Urothelium cell line (cell line): ENCODE results near the gene DACT1.
"Not testable (repeated sequence)": the region's sequence is repeated elsewhere in the genome, so short reads cannot be mapped to it uniquely, and the experiment has no call there.

Experiments
- DNase-seq: peaks from one replicate; pipeline ENCODE4 v3.0.0; 2011; ENCODE audit warnings: low spot score, mixed read lengths
- FAIRE-seq: peaks from 2 replicates; lab custom pipeline; 2011; peaks lifted over from hg19 to GRCh38; lab: Jason Lieb, UNC

Gene DACT1, protein sequence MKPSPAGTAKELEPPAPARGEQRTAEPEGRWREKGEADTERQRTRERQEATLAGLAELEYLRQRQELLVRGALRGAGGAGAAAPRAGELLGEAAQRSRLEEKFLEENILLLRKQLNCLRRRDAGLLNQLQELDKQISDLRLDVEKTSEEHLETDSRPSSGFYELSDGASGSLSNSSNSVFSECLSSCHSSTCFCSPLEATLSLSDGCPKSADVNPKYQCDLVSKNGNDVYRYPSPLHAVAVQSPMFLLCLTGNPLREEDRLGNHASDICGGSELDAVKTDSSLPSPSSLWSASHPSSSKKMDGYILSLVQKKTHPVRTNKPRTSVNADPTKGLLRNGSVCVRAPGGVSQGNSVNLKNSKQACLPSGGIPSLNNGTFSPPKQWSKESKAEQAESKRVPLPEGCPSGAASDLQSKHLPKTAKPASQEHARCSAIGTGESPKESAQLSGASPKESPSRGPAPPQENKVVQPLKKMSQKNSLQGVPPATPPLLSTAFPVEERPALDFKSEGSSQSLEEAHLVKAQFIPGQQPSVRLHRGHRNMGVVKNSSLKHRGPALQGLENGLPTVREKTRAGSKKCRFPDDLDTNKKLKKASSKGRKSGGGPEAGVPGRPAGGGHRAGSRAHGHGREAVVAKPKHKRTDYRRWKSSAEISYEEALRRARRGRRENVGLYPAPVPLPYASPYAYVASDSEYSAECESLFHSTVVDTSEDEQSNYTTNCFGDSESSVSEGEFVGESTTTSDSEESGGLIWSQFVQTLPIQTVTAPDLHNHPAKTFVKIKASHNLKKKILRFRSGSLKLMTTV

GRCh38 chr14:58637391-58638230 is at the start of gene DACT1:
DACT1 (plus strand) TSS chr14:58637962; CDS start chr14:58638203, 241 bp downstream.
- FAIRE-seq (peak; percentile 91), DNase-seq (peak; percentile 93)

- FAIRE-seq, DNase-seq: not testable (repeated sequence)
These were observed 49.4 kb upstream of the DACT1 start for GRCh38 chr14:58588321-58588720.

GRCh38 chr14:58593977-58594376 is 43.8 kb upstream of the DACT1 start:
- FAIRE-seq (no peak), DNase-seq (no peak)

DNA sequence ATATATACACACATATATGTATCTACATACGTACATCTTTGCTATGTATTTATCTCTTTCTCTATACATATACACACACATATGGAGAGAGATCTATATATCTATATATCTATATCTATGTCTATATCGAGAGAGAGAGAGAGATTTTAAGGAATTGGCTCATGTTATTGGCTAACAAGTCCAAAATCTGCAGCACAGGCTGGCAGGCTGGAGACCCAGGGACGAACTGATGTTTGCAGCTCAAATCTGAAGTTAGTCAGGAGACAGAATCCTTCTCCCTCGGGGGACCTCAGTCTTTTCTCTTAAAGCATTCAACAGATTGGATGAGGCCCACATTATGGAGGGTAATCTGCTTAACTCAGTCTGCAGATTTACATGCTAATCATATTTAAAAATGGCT is 40.7 kb upstream of the DACT1 start:
- DNase-seq (no peak), FAIRE-seq (no peak)

- peak; percentile 55 for FAIRE-seq
- DNase-seq, result no peak
These were observed 39.5 kb upstream of the DACT1 start for GRCh38 chr14:58598028-58598803.

DNA sequence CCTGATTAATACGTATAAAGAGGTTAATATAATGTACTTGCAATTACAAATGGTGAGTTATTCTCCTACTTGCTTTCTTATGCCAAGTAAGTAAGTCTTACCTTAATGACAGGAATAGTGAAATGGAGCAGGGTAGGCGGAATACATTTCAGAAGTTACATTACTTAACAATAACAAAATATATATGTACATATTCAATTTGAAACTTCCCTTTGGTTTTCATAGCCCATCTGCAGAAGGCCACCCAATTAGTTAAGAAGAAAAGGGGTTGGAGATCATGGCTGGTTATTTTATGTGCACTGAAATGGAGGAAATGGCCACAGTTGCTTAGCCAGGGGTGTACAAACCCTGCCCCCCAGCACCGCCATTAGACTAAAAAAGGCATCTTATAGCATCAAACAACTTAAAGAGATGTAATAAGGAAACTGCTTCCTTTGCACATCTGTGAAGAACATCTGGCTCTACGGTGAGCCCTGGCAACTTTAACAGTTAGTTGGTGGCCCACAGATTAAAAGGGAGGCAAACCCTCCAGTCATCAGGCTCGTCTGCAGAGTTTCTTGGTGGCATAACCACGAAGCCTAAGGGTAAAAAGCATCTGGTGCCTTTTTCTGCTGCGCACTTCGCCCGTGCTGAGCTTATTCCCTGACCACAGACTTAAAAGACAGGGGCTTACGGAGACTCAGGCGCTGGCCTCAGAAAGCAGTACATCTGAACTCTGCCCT is 38.8 kb upstream of the DACT1 start:
- FAIRE-seq, result peak; percentile 59

DNA sequence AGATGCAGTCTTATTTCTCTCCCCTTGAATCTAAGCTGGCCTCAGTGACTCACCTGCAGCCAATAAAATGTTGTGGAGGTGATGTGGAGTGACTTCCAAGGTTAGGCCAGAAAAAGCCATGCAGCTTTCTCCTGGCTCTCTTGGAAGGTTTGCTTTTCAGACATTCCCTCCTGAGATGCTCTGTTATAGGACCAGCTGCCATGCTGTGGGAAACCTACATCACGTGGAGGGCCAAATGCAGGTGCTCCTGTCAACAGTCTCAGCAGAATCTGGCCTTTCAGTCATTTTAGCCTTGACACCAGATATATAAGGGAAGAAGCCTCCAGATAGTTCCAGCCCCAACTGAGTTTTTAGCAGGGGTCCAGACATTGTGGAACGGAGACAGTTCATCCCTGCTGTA is 38.1 kb upstream of the DACT1 start:
- no peak for FAIRE-seq
- DNase-seq, result no peak

More for the DNA sequence above, 38.8 kb upstream of the DACT1 start:
- DNase-seq, result no peak

- DNase-seq (no peak), FAIRE-seq (no peak)
These were observed 32.3 kb upstream of the DACT1 start for GRCh38 chr14:58605465-58605864.

DNA sequence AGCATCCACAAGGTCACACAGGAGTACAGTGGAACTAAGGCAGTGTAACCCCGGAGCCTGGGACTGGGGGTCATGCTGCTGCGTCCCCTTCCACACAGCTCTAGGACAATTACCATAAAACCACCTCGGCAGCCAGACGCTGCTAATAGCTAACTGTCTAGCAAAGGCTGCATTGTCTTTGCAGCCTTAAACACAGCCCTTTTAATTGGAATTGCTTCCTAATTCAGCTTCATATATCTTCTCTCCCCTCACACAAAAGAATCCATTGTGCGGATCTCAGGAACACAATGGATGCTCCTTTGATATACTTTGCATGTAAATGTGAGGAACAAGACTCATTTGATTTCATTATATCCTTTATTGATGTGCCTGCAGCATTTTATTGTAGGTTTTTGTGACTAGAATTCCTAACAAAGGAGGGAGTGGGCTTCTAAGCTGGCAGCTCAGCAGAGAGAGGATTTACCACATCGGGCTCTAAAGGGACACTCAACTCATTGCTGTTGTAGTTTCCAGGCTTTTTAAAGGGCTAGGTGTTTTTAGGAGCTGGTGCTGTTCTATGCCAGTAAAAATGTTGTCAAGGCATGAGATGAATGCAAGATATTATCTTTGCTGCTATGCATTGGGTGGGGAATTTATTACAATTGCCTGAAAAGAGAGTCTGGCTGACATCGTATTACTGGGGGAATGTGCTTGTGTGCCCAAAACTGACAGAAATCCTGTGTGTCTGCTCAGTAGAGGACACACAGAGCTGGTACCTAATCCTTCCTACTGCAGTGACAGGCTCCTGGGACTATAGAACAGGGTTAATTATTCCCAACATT is 30.4 kb upstream of the DACT1 start:
- DNase-seq (no peak), FAIRE-seq (no peak)

DNA sequence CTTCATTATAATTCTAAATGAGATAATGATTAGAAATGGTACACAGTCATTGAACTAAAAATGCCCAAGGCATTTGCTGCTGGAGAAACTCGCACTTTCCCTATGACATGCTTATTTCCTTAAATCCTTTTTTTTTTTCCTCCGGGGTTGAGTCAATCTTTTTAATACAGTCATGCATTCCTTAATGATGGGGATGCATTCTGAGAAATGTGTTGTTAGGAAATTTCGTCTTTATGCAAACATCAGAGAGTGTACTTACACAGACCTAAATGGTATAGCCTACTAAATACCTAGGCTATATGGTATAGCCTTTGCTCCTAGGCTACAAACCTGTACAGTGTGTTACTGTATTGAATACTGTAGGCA is 29.8 kb upstream of the DACT1 start:
- no peak for DNase-seq
- FAIRE-seq, result no peak

GRCh38 chr14:58617619-58618018 is 20.1 kb upstream of the DACT1 start:
- DNase-seq (no peak), FAIRE-seq (no peak)

- DNase-seq, result no peak
These were observed 17.8 kb upstream of the DACT1 start for GRCh38 chr14:58620011-58620410.

DNA sequence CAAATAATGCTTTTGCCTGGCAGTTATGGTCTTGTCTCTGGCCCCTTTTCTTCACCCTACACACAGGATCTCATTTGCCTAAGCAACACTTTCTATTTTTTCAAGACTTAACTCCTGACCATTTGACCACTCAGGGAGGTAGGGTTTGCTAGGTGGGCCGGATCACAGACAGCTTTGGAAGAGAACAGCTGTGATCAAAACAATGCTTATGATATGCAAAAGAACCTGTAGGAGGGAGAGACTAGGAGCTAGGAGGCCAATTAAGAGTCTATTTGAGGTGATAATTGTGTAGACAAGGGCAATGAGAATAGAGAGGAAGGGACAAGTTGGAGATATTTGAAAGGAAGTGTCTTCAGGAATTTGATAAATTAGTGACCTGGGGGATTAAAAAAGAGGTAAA is 12.3 kb upstream of the DACT1 start:
- FAIRE-seq, result peak; percentile 88
- DNase-seq, result no peak

More at GRCh38 chr14:58620011-58620410, 17.8 kb upstream of the DACT1 start:
- peak; percentile 82 for FAIRE-seq

DNA sequence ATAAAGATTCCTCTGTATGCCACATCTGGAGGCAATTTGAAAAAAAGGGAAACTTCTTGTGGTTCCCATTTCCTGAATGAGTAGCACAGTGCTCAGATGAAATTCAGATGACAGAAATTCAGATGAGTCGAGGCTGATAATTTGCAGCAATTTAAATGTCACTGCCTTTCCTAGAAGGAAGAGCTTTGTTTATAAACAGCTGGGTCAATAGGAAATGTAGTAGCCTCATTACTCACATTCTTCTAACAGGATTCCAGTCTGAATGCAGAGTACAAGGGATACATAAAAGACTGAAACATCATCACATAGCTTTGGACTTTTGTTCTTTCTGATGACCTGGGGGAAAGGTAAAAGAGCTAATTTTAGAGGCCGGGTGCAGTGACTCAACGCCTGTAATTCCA is 11.3 kb upstream of the DACT1 start:
- DNase-seq, result no peak
- FAIRE-seq, result no peak

DNA sequence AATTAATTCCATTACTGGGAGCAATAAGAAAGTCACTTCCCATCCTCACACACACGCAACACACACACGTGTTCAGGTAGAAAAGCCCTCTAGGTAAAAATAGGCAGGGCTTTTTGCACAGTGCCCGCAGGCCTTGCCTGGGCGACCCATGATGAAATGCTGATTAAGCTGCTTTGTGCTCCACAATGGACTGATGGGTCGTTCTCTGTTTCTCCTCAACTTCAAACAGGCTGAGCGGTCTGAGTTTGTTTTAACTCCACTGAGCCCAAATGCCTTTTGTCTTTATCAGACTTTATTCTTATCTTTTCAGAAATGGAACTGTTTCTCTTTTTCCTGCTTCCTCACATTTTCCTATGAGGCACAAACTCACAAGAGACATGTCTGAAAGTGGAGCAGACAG is 9.4 kb upstream of the DACT1 start:
- FAIRE-seq (peak; percentile 46), DNase-seq (no peak)

DNA sequence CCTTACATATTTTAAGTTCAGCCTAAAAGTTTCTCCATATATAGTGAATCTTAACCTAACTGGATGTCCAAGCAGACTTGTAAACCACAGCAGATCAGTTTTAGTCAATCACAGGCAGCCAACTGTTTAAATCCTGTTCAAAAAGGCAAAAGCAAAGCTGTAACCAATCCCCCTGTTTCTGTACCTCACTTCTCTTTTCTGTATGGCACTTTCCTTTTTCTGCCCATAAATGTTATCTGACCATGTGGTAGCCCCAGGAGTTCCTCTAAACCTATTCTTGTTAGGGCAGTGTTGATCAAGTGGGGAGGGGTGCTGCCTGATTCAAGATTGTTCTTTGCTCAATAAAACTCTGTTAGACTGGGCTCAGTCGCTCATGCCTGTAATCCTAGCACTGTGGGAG is 8.5 kb upstream of the DACT1 start:
- no peak for DNase-seq
- no peak for FAIRE-seq

GRCh38 chr14:58631732-58632131 is 6.0 kb upstream of the DACT1 start:
- DNase-seq (no peak), FAIRE-seq (no peak)

- DNase-seq, result no peak
These were observed 3.9 kb upstream of the DACT1 start for GRCh38 chr14:58633831-58634230.

More at GRCh38 chr14:58633831-58634230, 3.9 kb upstream of the DACT1 start:
- no peak for FAIRE-seq
